Measurements from ENCODE around the gene ETV2.
"Not testable (repeated sequence)": the region's sequence is repeated elsewhere in the genome, so short reads cannot be mapped to it uniquely, and the experiment has no call there.

ETV2 gene

GRCh38 chr19:35654828-35655227, 13.3 kb downstream of the ETV2 start:
- not testable (repeated sequence) for DNase-seq (ENCODE audit: insufficient read length, low spot score); FAIRE-seq

- FAIRE-seq = no peak
These were observed 14.1 kb downstream of the ETV2 start for GRCh38 chr19:35655600-35655999.

DNA sequence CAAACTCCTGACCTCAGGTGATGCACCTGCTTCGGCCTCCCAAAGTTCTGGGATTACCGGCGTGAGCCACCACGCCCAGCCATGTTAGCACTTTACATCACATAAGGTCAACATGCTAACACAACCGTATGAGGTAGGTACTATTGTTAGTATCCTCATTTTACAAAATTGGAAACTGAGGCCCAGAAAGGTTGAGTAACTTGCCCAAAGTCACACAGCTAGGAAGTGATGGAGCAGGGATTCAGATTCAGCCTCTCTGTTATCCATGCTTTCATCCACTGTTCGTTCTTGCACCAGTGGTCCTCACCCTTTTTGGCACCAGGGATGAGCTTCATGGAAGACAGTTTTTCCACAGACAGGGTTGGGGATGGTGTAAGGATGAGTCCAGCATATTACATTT, 15.2 kb downstream of the ETV2 start:
- no peak for FAIRE-seq
- no peak for DNase-seq (ENCODE audit: insufficient read length, low spot score)

More at GRCh38 chr19:35655600-35655999, 14.1 kb downstream of the ETV2 start:
- no peak for DNase-seq (ENCODE audit: insufficient read length, low spot score)

- FAIRE-seq (no peak), DNase-seq (ENCODE audit: insufficient read length, low spot score) (no peak)
These were observed 16.6 kb downstream of the ETV2 start for GRCh38 chr19:35657904-35658700.

- FAIRE-seq (no peak), DNase-seq (ENCODE audit: insufficient read length, low spot score) (no peak)
These were observed 20.4 kb downstream of the ETV2 start for GRCh38 chr19:35661995-35662340.

- FAIRE-seq (no peak), DNase-seq (ENCODE audit: insufficient read length, low spot score) (no peak)
These were observed 22.4 kb downstream of the ETV2 start for GRCh38 chr19:35663981-35664380.

- FAIRE-seq = no peak
- no peak for DNase-seq (ENCODE audit: insufficient read length, low spot score)
These were observed 23.6 kb downstream of the ETV2 start for GRCh38 chr19:35665157-35665556.

- DNase-seq (ENCODE audit: insufficient read length, low spot score) (no peak), FAIRE-seq (no peak)
These were observed 24.1 kb downstream of the ETV2 start for GRCh38 chr19:35665604-35666003.

GRCh38 chr19:35666251-35666913, 24.8 kb downstream of the ETV2 start, which contains the start of gene UPK1A:
TSS of gene UPK1A (plus strand) at chr19:35666517. CDS start at chr19:35666813, 296 bp downstream.
- DNase-seq (ENCODE audit: insufficient read length, low spot score) = no peak
- FAIRE-seq = no peak

DNA sequence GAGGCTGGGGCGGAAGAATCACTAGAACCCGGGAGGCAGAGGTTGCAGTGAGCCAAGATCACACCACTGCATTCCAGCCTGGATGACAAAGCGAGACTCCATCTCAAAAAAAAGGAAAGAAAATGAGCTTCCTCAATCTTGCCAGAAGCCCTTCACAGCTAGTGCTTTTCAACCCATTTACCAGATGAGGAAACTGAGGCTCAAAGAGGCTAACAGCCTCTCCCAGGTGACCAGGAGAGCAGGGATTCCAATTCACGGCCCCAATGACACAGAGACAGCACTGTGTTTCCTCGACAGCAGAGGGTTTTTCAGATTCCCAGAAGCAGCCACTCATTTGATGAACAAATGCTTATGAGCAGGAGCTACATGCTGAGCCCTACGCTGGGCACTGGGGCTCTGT, 28.0 kb downstream of the ETV2 start:
- DNase-seq (ENCODE audit: insufficient read length, low spot score) (no peak), FAIRE-seq (no peak)

DNA sequence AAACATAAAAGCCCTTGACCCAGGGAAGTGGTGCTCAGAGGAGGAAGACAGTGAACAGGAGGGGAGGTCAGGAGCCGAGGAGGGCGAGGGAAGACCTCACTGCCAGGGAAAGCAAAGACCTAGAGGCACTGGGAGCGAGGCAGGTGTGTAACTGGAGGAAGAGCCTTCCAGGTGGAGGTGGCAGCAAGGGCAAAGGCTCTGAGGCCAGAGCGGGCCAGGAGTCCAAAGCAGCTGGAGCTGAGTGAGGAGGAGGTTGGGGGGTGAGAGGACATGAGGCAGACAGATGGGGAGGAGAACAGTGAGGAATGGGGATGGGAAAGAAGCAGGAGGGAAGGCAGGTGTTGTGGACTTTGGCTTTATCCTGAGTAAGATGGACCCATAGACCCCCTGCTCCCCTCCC, 28.4 kb downstream of the ETV2 start:
- FAIRE-seq (no peak), DNase-seq (ENCODE audit: insufficient read length, low spot score) (no peak)

- no peak for FAIRE-seq
- DNase-seq (ENCODE audit: insufficient read length, low spot score) = no peak
These were observed 29.1 kb downstream of the ETV2 start for GRCh38 chr19:35670686-35671085.

DNA sequence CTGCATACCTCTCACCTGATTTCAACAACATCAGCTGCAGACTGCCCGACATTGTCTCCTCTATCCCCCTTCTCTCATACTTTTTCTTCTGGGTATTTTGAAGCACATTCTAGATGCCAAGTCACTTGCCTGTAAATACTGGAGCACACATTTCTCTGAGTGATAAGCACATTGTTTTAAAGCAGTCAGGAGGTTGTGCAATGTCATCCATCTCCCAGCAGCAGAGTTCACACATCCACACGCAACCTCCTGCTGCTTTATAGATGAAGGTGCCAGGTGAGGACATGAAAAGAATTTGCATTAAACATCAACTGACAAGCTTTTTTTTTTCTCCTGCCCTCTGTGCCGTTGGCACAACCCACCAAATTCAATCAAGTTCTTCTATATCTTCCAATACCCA, 30.3 kb downstream of the ETV2 start:
- FAIRE-seq (no peak), DNase-seq (ENCODE audit: insufficient read length, low spot score) (no peak)

GRCh38 chr19:35673121-35673804, 31.7 kb downstream of the ETV2 start:
- FAIRE-seq (peak; percentile 83), DNase-seq (ENCODE audit: insufficient read length, low spot score) (peak; percentile 88)

GRCh38 chr19:35675589-35676140, 34.1 kb downstream of the ETV2 start:
- no peak for FAIRE-seq
- no peak for DNase-seq (ENCODE audit: insufficient read length, low spot score)

- DNase-seq (ENCODE audit: insufficient read length, low spot score) (no peak), FAIRE-seq (no peak)
These were observed 48.3 kb downstream of the ETV2 start for GRCh38 chr19:35689836-35690235.

DNA sequence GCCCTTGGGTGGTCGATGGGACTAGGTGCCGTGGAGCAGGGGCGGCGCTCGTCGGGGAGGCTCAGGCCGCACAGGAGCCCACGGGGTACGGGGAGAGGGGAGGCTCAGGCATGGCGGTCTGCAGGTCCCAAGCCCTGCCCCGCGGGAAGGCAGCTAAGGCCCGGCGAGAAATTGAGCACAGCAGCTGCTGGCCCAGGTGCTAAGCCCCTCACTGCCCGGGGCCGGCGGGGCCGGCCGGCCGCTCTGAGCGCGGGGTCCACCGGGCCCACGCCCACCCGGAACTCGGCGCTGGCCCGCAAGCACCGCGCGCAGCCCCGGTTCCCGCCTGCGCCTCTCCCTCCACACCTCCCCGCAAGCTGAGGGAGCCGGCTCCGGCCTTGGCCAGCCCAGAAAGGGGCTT, 49.6 kb downstream of the ETV2 start:
- not testable (repeated sequence) for DNase-seq (ENCODE audit: insufficient read length, low spot score); FAIRE-seq

GRCh38 chr19:35692010-35692409, 50.5 kb downstream of the ETV2 start:
- DNase-seq (ENCODE audit: insufficient read length, low spot score) (no peak), FAIRE-seq (no peak)

GRCh38 chr19:35693422-35693821, 51.9 kb downstream of the ETV2 start:
- no peak for FAIRE-seq

DNA sequence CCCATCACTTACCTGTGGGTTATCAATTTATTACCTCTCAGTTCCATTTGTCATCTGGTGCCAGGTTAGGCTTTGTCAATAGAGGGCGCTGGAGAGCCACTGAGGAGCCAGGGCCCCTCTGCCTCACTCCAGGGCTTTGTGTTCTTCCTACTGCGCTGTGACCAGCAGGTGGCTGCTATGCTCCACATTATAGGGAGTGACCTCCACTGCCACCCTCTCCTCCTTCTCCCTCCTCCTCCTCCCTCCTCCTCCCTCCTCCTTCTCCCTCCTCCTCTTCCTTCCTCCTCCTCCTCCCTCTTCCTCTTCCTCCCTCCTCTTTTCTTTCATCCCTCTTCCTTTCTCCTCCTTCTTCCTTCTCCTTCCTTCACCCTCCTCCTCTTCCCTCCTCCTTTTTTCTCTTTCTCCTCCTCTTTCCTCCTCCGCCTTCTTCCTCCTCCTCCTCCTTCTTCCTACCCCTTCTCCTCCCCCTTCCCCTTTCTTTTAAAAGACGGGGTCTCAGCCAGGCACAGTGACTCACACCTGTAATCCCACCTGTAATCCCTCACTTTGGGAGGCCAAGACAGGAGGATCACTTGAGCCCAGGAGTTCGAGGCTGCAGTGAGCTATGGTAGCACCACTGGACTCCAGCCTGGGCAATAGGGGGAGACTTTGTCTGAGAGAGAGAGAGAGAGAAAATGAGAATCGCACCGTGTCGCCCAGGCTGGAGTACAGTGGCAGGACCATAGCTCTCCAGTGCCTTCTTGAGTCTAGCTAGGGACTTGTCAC, 52.5 kb downstream of the ETV2 start:
- DNase-seq (ENCODE audit: insufficient read length, low spot score) (peak; percentile 88), FAIRE-seq (peak; percentile 93)

More at GRCh38 chr19:35693422-35693821, 51.9 kb downstream of the ETV2 start:
- no peak for DNase-seq (ENCODE audit: insufficient read length, low spot score)

Measured in HTR-8/SVneo (cell line).